ENCODE data around the gene CLDND2. TPM values are rescaled to one million over a fixed set of nuclear protein-coding genes. Genes with fewer than 3 reads are reported as not detected.
A peak's percentile ranks its signal among the peaks of the same experiment; 100 is the strongest.

CLDND2 gene
- total and polyA plus RNA-seq, 11 donors = 0.46 to 2.3 (median 0.92) TPM; not detected in 5

GRCh38 chr19:51367255-51367564 lies 1.6 kb downstream of the CLDND2 start:
- Histone ChIP-seq H3K27ac (peak overlapping the region; percentile 84 to 98 (median 96)), H3K9me3 (no peaks in the 10 kb centered on the region), H3K4me3 (peak overlapping the region; percentile 64 to 94 (median 78)), H3K27me3 (no peaks in the 10 kb centered on the region), H3K36me3 (no peaks in the 10 kb centered on the region), H3K4me1 (peaks cover 2 to 43% (median 22%) of the 10 kb centered on the region in 12 donors)
- TF ChIP-seq CTCF (IDR thresholded peaks at IDR 0.05) (no peak), POLR2A (IDR thresholded peaks at IDR 0.05) (peak; percentile 64 to 92)
- 0 to 1% (median 1%) methylated on average over 1 to 15 of the region's 15 CpGs for WGBS, 4 donors
- DNase-seq (peak in 4 of 5 donors; percentile 31 to 71 (median 48)), ATAC-seq (no peak)
- intact Hi-C loops (cut with DNase I) = loop anchor here in 6 of 10 donors (1.0 to 10.0 kb wide), 6 partner anchors 27 to 428 kb away; partner anchors contain the start of gene FPR3 (in 1 of the 6)

- no peaks in the 10 kb centered on the region for H3K27me3 ChIP-seq
- peak overlapping the region; percentile 68 to 94 (median 78) for H3K4me3 ChIP-seq
- peak overlapping the region; percentile 90 to 98 (median 96) for H3K27ac ChIP-seq
- 0 to 1% (median 0%) methylated on average over 46 to 54 of the region's 54 CpGs for WGBS, 4 donors
- peak; percentile 99 to 100 (median 99) for DNase-seq
- TF ChIP-seq CTCF (IDR thresholded peaks at IDR 0.05) (no peak), POLR2A (IDR thresholded peaks at IDR 0.05) (peak; percentile 63 to 88)
- no peaks in the 10 kb centered on the region for H3K36me3 ChIP-seq
- H3K4me1 ChIP-seq = peaks cover 2 to 39% (median 22%) of the 10 kb centered on the region in 12 donors
- peak; percentile 76 to 88 (median 82) for ATAC-seq
- intact Hi-C loops (cut with DNase I) = loop anchor here in 6 of 10 donors (1.0 to 10.0 kb wide), 6 partner anchors 27 to 428 kb away; partner anchors contain the start of gene FPR3 (in 1 of the 6)
- no peaks in the 10 kb centered on the region for H3K9me3 ChIP-seq
Observed at GRCh38 chr19:51366389-51367254, 2.2 kb downstream of the CLDND2 start.

GRCh38 chr19:51365965-51366388 lies 2.8 kb downstream of the CLDND2 start, which contains the start of gene ETFB:
TSS of gene ETFB (minus strand) at chr19:51366388. CDS start at chr19:51366326, 62 bp downstream.
- Histone ChIP-seq H3K36me3 (no peaks in the 10 kb centered on the region), H3K27me3 (no peaks in the 10 kb centered on the region), H3K27ac (peak within 1 kb of the TSS; percentile 90 to 98 (median 96)), H3K4me1 (peaks cover 2 to 39% (median 22%) of the 10 kb centered on the region in 12 donors), H3K4me3 (peak within 1 kb of the TSS; percentile 68 to 94 (median 78)), H3K9me3 (no peaks in the 10 kb centered on the region)
- TF ChIP-seq CTCF (IDR thresholded peaks at IDR 0.05) = no peak
- peak in 1 of 2 donors; percentile 24 for TF ChIP-seq POLR2A (IDR thresholded peaks at IDR 0.05)
- ATAC-seq = no peak
- DNase-seq = no peak
- intact Hi-C loops (cut with DNase I) = loop anchor here in 8 of 10 donors (2.0 to 10.0 kb wide), 5 partner anchors 25 to 429 kb away; partner anchors contain the start of gene FPR3 (in 1 of the 8)
- WGBS, 4 donors = 0 to 1% (median 1%) methylated on average over 13 to 27 of the region's 27 CpGs
